SKM-1 treated with dmso at 0.1 percent for 144 hours (cell line): Measurements from ENCODE around the gene DPM1.

Experiments used
- DNase-seq: peaks from one replicate; lab custom pipeline; 2025; ENCODE audit not compliant: unreplicated experiment; lab: John Stamatoyannopoulos, UW

Gene DPM1

GRCh38 chr20:50930976-50931305 lies 27.4 kb downstream of the DPM1 start:
- DNase-seq = no peak

DNA sequence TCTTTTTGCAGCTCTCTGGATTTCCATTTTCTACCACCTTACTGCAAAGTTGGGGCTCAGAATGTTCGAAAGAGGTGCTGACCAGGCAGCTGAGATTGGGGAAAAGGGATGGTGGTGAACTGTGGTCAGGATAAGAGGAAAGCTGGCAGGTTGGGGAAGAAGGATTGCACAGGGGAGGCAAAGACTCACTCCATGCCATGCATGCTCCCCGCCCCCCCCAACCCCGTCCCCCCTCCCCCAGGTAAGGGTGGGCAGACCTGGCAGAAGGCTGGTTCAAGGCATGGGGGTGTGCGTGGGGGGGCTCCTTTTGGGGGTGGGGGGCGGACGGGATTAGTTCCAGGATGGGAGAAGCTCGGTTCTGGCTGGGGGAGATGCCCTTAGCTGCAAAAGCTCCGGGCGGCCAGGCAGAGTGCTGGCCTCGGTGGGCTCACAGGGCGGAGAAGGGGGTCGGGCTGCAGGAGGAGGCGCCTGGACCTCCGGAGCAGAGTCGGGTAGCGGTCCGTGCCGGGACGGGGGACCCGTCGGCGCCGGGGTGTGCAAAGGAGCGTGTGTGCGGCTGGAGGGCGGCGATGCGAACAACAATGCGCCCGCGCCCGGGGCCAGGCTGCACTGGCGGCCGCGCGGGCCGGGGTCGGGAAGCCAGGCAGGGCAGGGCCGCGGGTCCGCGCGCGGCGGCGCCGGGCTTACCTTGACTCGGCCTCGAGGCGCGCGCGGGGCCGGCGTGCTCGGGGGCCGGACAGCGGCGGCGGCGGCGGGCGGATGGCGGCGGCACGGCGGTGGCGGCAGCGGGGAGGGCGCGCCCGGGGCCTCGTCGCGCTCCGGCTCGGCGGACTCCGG lies 28.0 kb downstream of the DPM1 start:
- peak; percentile 29 for DNase-seq

- peak; percentile 96 for DNase-seq
Measured at GRCh38 chr20:50929299-50930138, 28.8 kb downstream of the DPM1 start.

DNA sequence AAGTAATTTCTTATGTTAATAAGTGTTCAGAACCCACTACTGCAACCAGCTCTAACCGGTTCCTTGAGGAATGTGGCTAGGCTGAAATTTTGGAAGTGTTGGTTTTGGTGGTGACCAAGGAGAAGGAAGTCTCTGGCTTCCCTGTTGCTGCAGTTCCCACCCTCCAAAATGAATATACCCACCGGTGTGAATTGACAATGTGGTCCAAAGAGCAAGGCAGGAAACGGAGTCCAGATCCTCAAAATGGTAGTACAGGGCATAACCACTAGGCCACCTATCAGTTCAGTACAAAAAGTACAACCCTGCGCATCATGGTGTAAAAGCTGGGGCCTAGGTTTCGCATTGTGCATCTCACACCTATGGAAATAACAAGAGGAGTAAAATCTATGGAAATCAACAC lies 29.9 kb downstream of the DPM1 start:
- DNase-seq = no peak

DNA sequence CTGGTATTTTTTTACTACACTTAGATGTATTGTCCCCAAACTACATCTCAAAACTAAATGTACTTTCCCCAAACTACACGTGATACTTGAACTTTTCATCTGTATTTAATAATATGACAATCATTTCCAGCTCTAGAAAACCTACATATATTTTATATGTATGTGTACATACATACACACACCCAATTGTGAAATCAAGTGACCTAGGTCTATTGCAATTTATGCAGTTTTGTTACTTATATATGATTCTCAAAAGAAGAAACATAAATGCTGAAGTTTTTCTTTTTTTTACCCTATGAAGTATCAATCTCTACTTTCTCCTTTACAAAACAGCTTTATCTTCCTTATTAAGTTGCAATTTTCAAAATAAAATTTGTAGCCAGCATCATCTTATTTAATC lies 31.8 kb downstream of the DPM1 start:
- DNase-seq = no peak

DNA sequence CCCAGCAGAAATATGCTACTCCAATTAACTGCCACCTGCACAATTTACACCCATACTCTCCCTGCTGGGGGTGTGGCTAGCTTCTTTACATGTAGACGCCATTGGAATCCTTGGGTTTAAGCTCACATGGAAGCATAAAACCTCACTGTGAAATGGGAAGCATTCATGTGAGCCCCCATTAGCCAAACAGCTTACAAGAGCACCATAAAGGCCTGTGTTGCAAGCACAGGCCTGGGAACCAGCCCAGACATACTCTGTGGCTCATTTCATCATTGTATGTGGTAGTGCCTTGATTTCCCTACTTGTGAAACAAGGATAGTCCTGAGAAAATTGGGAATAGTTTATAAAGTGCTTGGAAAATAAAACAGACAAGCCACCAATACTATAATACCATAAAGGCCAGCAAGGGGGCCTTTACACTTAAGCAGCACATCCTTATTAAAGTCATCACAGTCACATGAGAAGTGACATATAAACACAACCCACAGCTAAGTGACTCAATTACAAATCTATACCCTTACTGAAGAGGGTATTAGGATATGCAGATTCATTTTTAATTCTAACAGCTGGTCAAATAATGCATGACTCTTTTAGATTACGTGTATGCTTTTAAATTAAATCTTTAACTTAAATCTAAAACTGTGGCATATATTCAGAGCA lies 33.9 kb downstream of the DPM1 start:
- DNase-seq = no peak

DNA sequence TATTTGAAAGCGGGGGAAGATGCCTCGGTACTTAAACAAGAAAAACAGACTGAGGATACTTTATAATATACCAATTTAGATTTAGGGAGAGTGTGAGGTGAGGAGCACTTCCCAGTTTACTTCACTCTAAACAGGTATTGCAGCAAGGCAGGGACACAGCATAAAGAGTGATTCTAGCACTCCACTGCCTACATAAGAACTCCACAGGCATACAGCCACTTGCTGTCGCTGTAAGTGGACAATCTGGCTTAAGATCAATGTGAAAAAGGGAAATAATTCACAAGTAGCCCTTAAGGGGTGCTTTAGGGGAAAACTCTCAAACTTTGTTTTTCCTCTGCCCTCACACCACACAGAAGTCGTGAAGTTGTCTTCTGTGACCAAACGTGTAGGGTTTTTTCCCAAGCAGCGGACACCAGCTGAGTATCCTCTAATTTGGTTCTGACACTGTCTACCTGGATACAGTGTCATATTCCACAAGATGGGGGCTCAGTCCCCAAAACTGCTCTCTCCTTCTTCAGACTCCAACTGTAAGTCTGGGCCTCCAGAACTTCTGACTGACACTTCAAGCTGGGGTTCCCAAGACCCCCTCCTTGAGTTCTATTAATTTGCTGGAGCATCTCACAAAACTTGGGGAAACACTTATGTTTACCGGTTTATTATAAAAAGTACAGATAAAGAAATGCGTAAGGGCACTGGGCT lies 36.4 kb downstream of the DPM1 start:
- no peak for DNase-seq

DNA sequence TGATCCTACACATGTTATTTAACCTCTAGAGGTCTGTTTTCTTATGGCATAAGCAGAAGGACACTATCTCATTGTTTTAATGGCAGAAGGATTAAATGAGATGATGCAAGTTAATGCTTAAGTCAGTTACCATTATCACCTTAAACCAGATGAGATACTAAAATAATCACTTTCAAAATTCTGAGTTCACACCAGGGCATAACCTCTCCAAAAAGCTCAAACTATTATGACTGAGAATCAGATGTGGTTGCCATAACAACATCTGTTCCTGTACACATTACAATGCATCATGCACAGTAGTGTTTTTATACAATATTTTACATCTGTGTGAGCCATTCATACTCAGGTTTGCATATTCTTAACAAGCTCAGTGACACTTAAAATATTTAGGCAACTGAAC lies 37.3 kb downstream of the DPM1 start:
- DNase-seq = no peak

DNA sequence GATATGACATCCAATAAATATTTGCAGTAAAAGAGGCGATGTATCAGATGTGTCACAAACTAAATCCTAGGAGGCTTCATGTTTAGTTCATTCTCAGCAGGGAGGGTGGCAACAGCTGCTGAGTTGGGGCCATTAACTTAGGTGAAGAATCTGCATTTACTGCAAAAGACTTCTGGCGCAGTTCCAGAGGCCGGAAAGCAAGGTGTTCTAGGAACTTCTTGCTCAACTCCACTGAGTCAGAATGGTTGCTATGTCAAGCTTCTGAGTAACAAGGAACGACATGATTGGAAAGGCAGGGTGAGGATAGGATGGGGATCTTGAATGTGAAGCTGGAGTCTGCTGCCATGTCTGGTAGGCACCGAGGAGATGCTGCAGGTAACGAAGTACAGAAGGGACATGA lies 38.8 kb downstream of the DPM1 start:
- DNase-seq = no peak

DNA sequence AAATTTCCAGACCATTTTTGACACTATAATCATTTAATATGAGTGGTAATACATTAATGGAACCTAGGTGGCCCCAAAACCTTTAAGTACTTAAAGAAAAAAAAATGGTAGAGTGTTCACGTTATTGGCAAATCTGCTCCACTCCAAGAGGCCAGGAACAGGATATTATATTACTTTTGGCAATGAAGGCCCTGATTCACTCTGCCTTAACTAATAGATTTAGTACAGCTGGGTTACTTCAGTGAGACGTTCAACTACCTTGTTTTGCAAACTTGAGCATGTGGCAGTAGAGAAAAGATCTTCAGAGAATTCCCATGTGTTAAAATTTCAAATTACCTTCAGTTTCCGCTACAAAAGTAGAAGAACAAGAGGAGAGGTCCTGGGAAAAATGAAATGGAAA lies 39.9 kb downstream of the DPM1 start:
- DNase-seq = no peak

DNA sequence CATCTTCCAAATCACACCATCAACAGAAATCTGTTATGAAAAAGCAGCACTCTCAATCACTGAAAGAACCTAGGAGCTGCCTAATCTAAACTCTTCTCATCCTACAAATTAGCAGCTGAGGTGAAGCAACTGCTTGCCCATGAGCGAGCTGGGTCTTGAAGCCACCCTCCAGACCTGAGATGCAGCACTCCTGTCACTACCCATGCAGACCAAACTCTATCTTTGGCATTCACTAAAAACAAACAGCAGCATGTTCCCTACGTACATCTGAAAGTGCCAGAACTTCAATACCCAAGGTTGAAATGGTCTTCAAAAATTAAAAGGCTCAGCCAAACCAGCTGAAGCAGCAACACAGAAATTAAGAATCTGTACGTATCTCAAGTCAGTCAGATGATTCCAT lies 41.4 kb downstream of the DPM1 start:
- no peak for DNase-seq

- no peak for DNase-seq
Measured at GRCh38 chr20:50916257-50916656, 42.1 kb downstream of the DPM1 start.

- DNase-seq = no peak
Measured at GRCh38 chr20:50915424-50915823, 42.9 kb downstream of the DPM1 start.

DNA sequence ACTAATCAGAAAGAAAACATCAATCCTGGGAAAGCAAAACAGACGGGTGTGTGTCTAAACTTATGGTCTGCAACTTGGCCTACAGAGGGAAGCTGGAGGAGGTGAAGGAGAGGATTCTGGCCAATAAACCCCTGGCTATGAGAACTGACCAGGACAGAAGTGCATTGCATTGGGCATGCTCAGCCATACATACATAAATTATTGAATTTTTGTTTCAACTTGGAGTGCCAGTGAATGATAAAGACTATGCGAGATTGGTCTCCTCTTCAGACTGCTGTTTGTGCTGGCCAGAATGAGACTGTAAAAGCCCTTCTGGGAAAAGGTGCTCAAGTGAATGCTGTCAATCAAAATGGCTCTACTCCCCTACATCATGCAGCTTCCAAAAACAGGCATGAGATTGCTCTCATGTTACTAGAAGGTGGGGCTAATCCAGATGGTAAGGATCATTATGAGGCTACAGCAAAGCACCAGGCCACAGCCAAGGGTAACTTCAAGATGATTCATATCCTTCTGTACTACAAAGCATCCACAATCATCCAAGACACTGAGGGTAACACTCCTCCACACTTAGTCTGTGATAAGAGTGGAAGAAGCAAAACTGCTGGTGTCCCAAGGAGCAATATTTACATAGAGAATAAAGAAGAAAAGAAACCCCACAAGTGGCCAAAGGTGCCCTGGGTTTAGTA lies 44.5 kb downstream of the DPM1 start:
- no peak for DNase-seq

- DNase-seq = no peak
Measured at GRCh38 chr20:50911716-50912115, 46.6 kb downstream of the DPM1 start.

DNA sequence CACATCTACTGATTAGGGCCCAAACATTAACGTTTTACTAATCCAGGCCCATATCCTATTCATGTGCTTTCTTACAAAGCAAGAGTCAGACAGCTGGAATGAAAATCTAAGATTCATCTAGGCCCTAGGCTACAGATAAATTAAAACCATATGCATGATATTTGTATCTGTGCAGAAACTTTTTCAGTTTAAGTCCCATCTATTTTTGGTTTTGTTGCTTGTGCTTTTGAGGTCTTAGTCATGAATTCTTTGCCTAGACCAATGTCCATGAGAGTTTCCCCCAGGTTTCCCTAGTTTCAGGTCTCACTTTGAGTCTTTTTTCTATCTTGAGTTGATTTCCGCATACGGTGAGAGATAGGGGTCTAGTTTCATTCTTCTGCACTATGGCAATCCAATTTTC lies 47.3 kb downstream of the DPM1 start:
- DNase-seq = no peak

GRCh38 chr20:50909413-50909812 lies 48.9 kb downstream of the DPM1 start:
- DNase-seq = no peak

DNA sequence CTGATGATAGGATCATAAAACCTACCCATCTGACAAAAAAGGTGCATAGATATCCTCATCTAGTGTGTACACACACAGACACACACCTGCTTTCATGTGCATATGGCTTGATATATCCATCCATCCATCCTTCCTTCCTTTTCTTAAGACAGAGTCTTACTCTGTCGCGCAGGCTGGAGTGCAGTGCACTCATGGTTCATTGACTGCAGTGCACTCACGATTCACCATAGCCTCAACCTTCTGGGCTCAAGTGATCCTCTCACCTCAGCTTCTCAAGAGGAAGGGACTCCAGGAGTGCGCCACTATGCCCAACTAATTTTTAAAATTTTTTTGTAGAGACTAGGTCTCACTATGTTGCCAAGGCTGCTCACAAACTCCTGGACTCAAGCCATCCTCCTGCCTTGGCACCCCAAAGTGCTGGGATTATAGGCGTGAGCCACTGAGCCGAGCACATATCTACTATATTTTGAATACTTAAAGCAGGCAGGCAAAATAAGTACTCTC lies 54.2 kb downstream of the DPM1 start:
- no peak for DNase-seq

- no peak for DNase-seq
Measured at GRCh38 chr20:50903353-50904051, 54.8 kb downstream of the DPM1 start.

DNA sequence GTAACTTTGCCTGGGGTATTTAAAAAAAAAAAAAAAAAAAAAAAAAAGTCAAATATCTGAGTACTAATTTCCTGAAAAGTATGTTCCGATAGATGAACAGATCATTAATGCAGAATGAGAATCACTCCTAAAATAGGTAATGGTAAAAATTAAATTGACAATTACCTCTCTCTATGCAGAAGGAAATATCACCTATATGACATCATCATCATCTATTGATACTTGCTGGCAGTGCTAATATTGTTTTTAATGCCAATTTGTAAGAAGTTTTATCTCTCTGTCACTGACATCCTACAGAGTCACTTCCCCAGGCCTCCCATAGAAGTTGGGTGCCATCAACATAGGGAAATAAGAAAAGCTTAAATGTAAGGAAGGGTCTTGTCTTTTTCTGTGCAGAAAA lies 57.0 kb downstream of the DPM1 start:
- no peak for DNase-seq
